ENCODE measurements around the gene CLDN9. TPM values are rescaled to one million over a fixed set of nuclear protein-coding genes. Genes with fewer than 3 reads are reported as not detected.
A peak's percentile ranks its signal among the peaks of the same experiment; 100 is the strongest.

Gene CLDN9
- total RNA-seq, 2 experiments from 2014 or later, result not detected

DNA sequence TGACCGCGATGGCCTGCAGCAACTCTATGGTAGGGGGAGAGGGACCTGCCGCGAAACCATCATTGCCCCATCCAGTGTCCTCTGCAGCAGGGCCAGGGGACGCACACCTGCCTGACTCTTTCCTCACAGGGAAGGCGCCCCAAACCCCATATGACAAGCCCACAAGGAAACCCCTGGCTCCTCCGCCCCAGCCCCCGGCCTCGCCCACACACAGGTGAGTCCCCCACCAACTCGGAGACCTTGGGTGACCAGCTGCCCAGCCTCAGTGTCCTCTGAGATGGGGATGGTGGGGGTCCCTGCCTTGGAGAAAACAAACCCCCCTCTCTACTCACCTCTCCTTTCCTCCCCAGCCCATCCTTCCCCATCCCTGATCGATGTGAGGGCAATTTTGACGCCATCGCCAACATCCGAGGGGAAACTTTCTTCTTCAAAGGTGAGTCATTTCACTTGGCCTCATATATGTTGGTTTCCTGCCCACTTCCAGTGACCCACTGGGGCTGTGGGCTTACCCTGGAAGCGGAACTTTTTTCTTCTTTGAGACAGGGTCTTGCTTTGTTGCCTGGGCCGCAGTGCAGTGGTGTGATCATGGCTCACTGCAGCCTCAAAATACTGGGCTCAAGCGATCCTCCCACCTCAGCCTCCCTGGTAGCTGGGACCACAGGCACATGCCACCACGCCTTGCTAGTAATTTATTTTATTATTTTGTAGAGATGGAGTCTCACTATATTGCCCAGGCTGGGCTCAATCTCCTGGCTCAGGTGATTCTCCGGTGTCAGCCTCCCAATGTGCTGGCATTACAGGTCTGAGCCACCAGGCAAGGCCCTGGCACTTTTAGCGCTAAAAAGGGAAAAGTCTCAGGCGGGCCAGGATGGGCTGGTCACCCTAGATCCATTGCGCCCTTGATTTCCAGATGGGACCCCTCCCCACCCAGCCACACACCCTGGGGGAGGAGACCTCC lies 44.7 kb downstream of the CLDN9 start:
- TF ChIP-seq, protein P1, sequence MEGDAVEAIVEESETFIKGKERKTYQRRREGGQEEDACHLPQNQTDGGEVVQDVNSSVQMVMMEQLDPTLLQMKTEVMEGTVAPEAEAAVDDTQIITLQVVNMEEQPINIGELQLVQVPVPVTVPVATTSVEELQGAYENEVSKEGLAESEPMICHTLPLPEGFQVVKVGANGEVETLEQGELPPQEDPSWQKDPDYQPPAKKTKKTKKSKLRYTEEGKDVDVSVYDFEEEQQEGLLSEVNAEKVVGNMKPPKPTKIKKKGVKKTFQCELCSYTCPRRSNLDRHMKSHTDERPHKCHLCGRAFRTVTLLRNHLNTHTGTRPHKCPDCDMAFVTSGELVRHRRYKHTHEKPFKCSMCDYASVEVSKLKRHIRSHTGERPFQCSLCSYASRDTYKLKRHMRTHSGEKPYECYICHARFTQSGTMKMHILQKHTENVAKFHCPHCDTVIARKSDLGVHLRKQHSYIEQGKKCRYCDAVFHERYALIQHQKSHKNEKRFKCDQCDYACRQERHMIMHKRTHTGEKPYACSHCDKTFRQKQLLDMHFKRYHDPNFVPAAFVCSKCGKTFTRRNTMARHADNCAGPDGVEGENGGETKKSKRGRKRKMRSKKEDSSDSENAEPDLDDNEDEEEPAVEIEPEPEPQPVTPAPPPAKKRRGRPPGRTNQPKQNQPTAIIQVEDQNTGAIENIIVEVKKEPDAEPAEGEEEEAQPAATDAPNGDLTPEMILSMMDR (IDR thresholded peaks at IDR 0.05), result no peak
- ATAC-seq (ENCODE audit: poor library complexity) (no peak), DNase-seq (peak in 1 of 14 experiments; percentile 36)
- peak overlapping the region; percentile 87 for H3K4me3 ChIP-seq (ENCODE audit: low read length)
- H3K4me1 ChIP-seq (ENCODE audit: insufficient read depth, low read length), result peaks cover 71% of the 10 kb centered on the region
- H3K27me3 Mint-ChIP-seq, result no peaks in the 10 kb centered on the region
- H3K27ac ChIP-seq (ENCODE audit: low read depth in 1 of 2, low read length in 2 of 2), result no peak overlapping the region
- no peaks in the 10 kb centered on the region for H3K27me3 ChIP-seq (ENCODE audit: control insufficient read depth in 1 of 2, insufficient read depth in 2 of 2, low read length in 2 of 2)
- no peaks in the 10 kb centered on the region for H3K9me3 Mint-ChIP-seq
- H3K36me3 Mint-ChIP-seq (ENCODE audit: low read depth), result peaks cover 25% of the 10 kb centered on the region
- POLR2A ChIA-PET, result interaction anchor here (0.9 to 5.4 kb wide), 5 partner anchors 17 to 72 kb away, joined by 4 to 70 read pairs (median 4); no protein-coding TSS in a partner anchor
- CTCF ChIA-PET, result interaction anchor here (0.9 to 3.1 kb wide), 7 partner anchors 26 to 101 kb away, joined by 3 to 62 read pairs (median 9); partner anchors contain the start of gene ZNF213
- peaks cover 3% of the 10 kb centered on the region for H3K36me3 ChIP-seq (ENCODE audit: insufficient read depth, low read length)
- H3K4me3 Mint-ChIP-seq, result peak overlapping the region; percentile 70
- peaks cover 50% of the 10 kb centered on the region for H3K4me1 Mint-ChIP-seq (ENCODE audit: low read depth)
- no peaks in the 10 kb centered on the region for H3K9me3 ChIP-seq (ENCODE audit: control insufficient read depth in 1 of 2, insufficient read depth in 1 of 2, low read length in 2 of 2)
- peak overlapping the region; percentile 61 for H3K27ac Mint-ChIP-seq
- intact Hi-C loops (cut with DNase I, micrococcal nuclease), result loop anchor here (2.0 to 5.0 kb wide), 4 partner anchors 43 to 109 kb away; no protein-coding TSS in a partner anchor

DNA sequence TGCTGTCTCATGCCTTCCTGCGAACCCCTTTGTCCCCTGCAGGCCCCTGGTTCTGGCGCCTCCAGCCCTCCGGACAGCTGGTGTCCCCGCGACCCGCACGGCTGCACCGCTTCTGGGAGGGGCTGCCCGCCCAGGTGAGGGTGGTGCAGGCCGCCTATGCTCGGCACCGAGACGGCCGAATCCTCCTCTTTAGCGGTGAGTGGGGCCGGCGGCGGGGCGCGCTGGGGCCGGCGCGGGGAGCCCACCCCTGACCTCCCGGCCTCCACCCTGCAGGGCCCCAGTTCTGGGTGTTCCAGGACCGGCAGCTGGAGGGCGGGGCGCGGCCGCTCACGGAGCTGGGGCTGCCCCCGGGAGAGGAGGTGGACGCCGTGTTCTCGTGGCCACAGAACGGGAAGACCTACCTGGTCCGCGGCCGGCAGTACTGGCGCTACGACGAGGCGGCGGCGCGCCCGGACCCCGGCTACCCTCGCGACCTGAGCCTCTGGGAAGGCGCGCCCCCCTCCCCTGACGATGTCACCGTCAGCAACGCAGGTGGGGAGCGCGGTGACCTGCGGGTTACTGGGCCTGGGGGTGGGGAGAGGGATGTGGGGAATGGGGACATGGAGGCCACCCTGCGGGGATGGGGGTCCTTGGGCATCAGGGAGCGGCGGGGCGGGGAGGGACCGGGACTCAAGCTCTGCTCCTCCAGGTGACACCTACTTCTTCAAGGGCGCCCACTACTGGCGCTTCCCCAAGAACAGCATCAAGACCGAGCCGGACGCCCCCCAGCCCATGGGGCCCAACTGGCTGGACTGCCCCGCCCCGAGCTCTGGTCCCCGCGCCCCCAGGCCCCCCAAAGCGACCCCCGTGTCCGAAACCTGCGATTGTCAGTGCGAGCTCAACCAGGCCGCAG lies 45.7 kb downstream of the CLDN9 start:
- no peaks in the 10 kb centered on the region for H3K27me3 Mint-ChIP-seq
- H3K9me3 ChIP-seq (ENCODE audit: control insufficient read depth in 1 of 2, insufficient read depth in 1 of 2, low read length in 2 of 2), result no peaks in the 10 kb centered on the region
- H3K36me3 ChIP-seq (ENCODE audit: insufficient read depth, low read length), result peaks cover 3% of the 10 kb centered on the region
- ATAC-seq (ENCODE audit: poor library complexity), result peak; percentile 59
- H3K27me3 ChIP-seq (ENCODE audit: control insufficient read depth in 1 of 2, insufficient read depth in 2 of 2, low read length in 2 of 2), result no peaks in the 10 kb centered on the region
- peak overlapping the region; percentile 95 for H3K4me3 Mint-ChIP-seq
- H3K27ac Mint-ChIP-seq, result peak overlapping the region; percentile 61
- H3K27ac ChIP-seq (ENCODE audit: low read depth in 1 of 2, low read length in 2 of 2), result peak overlapping the region; percentile 72 to 74
- TF ChIP-seq, protein P1 (IDR thresholded peaks at IDR 0.05), result no peak
- CTCF ChIA-PET, result interaction anchor here (0.7 to 3.1 kb wide), 24 partner anchors 10 to 225 kb away, joined by 3 to 62 read pairs (median 5); partner anchors contain the start of genes TNFRSF12A and ZNF213
- intact Hi-C loops (cut with DNase I, micrococcal nuclease), result loop anchor here (1.0 to 5.0 kb wide), 6 partner anchors 36 to 108 kb away; no protein-coding TSS in a partner anchor
- peaks cover 25% of the 10 kb centered on the region for H3K36me3 Mint-ChIP-seq (ENCODE audit: low read depth)
- peak overlapping the region; percentile 87 for H3K4me3 ChIP-seq (ENCODE audit: low read length)
- H3K9me3 Mint-ChIP-seq, result no peaks in the 10 kb centered on the region
- peaks cover 76% of the 10 kb centered on the region for H3K4me1 ChIP-seq (ENCODE audit: insufficient read depth, low read length)
- H3K4me1 Mint-ChIP-seq (ENCODE audit: low read depth), result peaks cover 59% of the 10 kb centered on the region
- POLR2A ChIA-PET, result interaction anchor here (0.6 to 5.4 kb wide), 16 partner anchors 10 to 110 kb away, joined by 3 to 70 read pairs (median 4); partner anchors contain the start of genes ZNF205 and ZNF213
- DNase-seq, result peak in 12 of 14 experiments; percentile 36 to 80 (median 51)

All from CD4-positive, alpha-beta T cell (primary cell).